Fibroblast of skin of back (primary cell): ENCODE measurements around the gene SIX3.
A peak's percentile ranks its signal among the peaks of the same experiment; 100 is the strongest.

ENCODE experiments used
- DNase-seq: peaks from one replicate; pipeline ENCODE4 v3.0.0-alpha.2; 2013

SIX3 gene

GRCh38 chr2:44957656-44958327, 16.3 kb downstream of the SIX3 start:
- DNase-seq: no peak

- DNase-seq: no peak
These were observed 18.4 kb downstream of the SIX3 start for GRCh38 chr2:44959855-44960254.

DNA sequence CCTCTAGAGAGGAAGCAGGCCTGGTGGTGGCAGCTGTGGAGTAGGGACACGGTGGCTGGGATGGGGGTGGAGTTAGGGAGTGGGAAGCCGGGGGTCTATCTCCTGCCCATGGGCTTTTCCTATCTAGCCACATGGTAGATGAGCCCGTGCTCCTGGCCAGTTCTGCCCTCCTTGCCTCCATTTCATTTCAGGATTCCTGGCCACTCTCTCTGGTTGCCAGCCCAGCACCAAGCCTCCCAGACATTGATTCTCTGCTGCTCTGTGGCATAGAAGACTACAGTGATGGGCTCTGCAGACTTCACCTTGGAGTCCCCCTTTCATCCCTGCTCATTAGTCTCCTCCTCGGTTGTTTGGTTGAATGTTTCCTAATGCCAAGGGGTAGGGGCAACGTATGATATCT, 19.4 kb downstream of the SIX3 start:
- no peak for DNase-seq

DNA sequence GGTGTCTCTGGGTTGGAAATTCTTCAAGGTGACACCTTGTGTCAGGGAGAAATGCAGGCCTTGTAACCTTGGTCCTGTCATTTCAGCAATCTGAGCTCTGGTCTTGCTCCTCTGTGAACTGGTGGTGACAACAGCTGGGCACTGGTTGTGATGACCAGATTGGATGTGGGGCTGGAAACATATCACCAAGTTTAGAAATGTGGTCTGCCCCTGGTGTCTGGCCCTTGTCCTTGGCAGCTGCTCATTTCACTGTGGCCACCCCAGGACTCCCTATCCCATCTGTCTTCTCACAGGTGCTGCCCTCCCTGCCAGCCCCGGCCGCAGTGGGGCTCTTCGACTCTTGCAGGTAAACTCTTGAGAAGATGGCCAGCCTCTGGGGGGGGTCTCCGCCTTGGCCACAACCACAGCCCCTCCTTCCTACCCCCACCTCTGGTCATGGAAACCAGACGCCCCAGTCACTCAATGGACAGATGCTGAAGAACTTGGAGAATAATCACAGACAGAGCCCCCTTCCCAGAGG, 20.7 kb downstream of the SIX3 start:
- DNase-seq: no peak

DNA sequence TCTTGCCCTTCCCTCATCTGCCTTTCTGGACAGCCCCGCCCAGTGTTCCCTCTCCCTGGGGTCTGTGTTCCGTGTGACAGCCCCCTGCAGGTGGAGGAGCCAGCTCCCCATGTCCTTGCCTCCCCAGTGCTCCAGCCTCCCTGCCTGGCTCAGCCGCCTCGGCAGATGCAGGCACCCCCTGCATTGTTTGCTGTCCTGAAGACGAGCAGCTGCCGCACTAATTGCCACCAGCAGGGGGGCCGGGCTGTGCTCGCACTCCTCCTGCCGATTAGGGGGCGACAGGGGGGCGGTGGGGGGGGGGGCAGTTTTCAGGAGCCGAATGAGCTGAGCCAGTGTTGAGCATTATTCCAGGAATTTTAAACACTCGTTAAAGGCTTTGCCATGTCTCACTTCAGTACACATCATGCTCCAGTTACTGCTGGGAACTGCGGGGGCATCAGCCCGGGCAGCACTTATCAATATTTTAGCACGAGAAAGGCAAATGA, 23.3 kb downstream of the SIX3 start:
- DNase-seq: no peak

DNA sequence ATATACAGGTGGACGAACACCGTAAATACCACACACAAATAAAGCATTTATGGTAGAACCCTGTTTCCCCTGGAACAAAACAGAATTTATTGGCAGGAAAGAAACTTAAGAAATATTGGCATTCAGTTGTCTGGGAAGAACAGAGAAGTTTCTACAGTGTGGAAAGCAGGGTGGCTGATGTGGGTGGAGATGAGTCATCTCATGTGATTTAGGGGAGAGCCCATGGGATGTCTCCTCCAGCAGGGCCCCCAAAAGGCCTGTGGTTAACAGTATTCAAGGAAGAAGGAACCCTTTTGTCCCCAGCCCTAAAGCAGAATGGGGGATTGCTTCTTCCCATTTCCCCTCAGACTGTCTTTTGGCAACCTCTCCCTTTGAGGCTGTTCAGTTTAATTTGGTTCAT, 24.2 kb downstream of the SIX3 start:
- DNase-seq: no peak

- no peak for DNase-seq
These were observed 25.6 kb downstream of the SIX3 start for GRCh38 chr2:44967056-44967455.

DNA sequence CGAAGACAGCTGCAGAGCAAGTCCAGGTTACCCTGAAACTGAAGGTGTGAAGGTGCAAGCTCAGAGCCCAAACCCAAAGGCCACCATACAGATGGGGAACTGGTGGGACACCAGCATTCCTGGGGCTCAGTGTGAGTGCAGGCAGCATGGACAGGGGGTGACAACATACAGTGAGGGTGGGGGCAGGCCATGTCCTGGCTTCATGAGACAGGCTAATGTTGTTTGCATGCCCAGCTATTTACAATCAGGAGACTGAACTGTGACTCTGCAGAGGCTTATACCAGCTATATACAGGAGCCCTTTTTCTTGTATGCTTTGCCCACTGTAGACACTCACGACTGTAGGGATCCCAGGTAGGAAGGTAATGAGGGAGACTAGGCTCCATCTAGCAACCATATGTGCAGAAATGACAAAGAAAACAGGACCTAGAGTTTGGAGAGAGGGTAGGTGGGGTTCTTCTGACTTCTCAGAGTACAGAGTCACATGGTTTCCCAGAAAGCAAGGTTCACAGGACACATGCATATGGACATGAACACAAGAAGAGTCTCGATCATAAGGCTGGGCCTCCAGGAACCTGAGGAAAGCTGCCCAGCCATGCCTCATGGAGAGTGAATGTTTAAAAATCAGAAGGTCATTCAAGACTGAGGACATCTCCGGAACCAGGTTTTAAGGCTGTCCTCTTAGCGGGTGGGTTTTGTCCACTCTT, 26.4 kb downstream of the SIX3 start:
- no peak for DNase-seq

- DNase-seq: no peak
These were observed 28.4 kb downstream of the SIX3 start for GRCh38 chr2:44969936-44970335.

DNA sequence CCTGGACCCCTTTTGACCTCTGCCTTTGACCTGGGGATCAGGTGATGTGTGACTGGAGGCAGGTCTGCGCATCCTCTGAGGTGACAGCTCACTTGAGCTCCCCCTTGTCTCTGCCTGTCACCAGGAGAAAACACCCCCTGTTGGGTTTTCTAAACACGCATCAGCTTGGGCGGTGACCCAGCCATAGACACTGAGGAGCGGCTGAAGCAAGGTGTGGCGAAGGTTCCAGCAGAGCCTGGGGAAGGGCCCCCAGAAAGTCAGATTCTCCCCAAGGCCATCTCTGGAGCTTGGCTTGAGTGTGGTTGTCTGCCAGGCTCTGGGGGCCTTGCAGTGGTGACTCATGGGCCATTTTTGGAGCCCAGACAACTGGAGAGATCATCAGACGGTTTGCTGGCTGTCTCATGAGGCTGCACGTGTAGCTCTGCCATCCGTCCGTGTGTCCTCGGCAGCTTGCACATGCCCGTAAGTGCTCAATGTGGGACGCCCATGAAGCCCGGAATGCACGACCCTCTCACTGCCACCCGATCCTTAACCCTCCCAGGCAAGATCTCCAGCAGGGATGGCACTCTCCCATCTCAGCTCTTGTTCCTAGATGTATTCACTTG, 29.4 kb downstream of the SIX3 start:
- peak; percentile 66 for DNase-seq

GRCh38 chr2:44972771-44973535, 31.5 kb downstream of the SIX3 start:
- no peak for DNase-seq

GRCh38 chr2:44974064-44974715, 32.7 kb downstream of the SIX3 start:
- DNase-seq: peak; percentile 50

GRCh38 chr2:44975571-44976450, 34.3 kb downstream of the SIX3 start:
- DNase-seq: no peak

DNA sequence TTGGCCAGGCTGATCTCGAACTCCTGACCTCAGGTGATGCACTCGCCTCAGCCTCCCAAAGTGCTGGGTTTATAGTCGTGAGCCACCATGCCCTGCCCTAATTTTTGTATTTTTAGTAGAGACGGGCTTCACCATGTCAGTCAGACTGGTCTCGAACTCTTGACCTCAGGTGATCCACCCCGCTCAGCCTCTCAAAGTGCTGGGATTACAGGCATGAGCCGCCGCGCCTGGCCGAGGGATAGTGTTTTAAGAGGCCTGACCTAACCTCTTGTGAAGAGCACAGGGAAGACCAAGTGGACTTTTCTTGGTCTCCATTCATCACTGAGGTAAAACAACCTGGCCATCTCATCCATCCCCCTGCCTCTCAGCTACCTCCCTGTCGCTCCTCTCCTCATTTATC, 38.1 kb downstream of the SIX3 start:
- DNase-seq: no peak

DNA sequence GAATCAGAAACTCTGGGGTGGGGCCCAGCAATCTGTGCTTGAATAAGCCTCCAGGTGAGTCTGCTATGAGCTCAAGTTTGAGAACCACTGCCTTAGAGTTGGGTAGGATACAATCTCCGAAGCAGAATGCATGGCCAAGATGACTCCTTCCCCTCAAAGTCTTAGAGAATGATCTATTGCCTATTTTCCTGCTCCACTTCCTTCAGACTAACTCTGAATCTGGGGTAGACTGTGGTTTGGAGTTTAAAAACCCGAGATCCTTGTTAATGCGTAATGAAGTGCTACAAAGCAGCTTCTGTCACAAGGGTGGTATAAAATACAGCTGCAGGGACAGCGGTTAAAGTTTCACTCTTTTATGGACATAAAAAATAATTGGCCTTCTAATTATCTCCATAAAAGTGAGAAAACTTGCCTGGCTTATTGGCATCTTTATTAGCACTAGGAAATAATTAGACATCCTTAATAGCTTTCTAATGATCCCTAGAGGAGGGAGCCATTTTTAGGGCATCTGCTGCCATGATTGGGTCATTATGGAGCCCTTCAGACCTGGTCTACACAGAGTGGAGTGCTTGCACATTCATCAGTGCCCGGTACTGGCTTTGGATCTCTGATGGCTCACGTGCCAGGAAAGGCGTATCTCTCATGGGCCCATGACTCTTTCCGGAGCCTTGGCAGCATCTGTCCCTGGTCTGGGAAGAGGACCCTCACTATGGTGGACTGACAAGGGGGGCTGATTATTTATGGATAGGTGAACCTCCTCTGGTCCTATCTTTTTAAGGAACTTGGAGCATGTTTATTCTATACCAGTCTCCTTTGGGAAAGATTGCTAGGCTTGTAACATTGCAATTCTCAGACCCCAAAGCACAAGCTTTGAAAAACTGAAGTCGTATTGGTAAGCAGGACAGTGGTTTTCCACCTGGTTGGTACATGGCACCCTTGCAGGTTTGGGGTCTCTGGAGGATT, 39.5 kb downstream of the SIX3 start:
- no peak for DNase-seq

- peak; percentile 69 for DNase-seq
These were observed 40.2 kb downstream of the SIX3 start for GRCh38 chr2:44981714-44982108.

- DNase-seq: no peak
These were observed 42.5 kb downstream of the SIX3 start for GRCh38 chr2:44983836-44984604.

DNA sequence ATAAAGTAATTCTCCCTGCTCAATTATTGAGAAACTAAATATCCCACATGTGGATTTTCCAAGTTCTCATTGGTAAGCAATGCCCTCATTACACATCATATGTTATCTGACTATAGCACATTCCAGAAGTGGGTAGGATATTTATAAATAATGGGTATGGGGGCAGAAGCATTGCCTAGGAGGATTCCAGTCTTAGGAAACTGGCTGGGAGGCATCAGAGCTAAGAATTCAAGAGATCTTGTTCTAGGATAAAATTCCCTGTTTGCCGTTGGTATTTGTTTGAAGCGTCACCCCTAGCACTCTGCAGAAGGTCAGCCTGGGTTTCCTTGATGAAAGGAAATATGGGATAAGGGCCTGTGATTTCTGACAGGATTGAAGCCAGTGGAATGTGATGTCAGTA, 47.7 kb downstream of the SIX3 start:
- no peak for DNase-seq

GRCh38 chr2:44994377-44994776, 52.9 kb downstream of the SIX3 start:
- DNase-seq: no peak
